ENCODE measurements around the gene NDRG4.

The NDRG4 gene

DNA sequence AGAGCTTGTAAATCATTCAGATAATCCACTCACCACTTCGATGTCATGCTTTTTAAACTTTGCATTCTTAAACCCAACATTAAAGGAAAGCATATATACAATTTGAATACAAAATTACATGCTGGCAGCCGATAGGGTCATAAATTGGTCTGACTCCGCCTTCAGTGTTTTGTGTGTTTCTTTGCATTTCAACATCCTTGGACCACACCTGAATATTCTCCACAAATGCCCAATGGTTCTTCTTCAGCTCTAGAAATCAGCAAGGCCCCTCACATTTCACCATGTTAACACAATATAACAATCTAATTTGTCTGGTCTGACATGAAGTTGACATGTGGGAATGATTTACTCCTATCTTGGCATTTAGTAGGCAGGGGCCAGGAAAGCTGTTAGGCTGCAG, 32.5 kb downstream of the NDRG4 start:
- no peak for DNase-seq (ENCODE audit: low read depth)
- H3K4me3 ChIP-seq (ENCODE audit: low read depth, low read length) = no peak overlapping the region

DNA sequence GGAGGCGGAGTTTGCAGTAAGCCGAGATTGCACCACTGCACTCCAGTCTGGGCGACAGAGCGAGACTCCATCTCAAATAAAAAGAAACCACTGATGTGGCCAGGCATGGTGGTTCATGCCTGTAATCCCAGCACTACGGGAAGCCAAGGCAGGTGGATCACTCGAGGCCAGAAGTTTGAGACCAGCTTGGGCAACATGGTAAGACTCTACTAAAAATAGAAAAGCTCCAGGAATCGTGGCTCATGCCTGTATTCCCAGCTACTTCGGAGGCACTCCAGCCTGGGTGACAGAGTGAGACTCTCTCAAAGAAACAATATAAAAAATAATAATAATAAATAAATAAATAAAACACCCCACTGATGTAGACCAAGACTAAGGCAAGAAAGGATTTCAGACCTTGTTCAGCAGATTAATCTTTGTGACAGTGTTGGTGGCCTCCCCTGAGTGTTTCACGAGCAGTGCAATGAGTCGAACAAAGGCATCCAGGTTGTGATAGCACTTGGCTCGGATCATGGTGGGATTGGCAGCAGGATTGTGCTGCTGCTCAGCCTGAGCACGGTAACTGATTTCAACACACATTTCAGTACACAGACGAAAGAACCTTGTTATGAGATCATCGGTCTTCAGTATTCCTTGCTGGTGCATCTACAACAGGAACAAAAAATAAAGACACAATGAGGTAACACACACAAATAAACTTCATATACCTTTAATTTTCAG, 34.0 kb downstream of the NDRG4 start:
- DNase-seq (ENCODE audit: low read depth) = no peak
- H3K4me3 ChIP-seq (ENCODE audit: low read depth, low read length) = no peak overlapping the region

DNA sequence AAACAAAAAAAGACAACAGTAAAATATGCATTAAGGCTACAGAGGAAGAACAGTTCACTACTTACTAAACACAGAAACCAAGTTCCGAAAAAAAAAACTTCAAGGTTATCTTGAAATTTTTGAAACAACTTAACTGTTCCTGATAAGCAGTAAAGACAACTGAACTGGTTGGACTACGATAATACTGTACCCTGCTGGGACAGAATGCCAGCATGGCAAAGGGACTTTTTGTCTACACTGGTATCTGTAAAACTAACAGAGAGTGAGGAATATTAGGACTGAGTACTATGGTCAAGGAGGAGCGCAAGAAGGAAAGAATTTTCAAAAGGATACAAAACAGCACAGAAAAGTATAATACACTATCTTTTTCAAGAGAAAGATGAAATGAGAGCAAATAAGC, 35.2 kb downstream of the NDRG4 start:
- no peak for DNase-seq (ENCODE audit: low read depth)
- no peak overlapping the region for H3K4me3 ChIP-seq (ENCODE audit: low read depth, low read length)

DNA sequence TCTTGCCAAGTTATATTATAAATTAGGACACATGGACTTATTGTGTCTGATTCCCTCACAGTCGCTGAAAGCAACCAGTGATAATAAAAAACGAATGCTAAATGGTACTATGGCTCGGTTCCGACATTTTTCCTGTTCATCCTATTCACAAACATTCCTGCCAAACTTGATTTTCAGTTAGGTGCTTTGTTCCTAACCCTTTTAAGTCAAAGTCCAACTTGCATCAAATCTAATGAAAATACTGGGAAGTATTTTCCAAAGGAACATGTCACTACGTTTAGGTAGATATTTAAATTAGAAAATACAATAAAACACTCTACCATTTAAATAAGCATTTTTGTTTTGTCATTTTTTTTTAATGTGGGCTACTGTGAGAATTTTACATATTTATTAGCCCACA, 36.3 kb downstream of the NDRG4 start:
- DNase-seq (ENCODE audit: low read depth) = no peak
- H3K4me3 ChIP-seq (ENCODE audit: low read depth, low read length) = no peak overlapping the region

DNA sequence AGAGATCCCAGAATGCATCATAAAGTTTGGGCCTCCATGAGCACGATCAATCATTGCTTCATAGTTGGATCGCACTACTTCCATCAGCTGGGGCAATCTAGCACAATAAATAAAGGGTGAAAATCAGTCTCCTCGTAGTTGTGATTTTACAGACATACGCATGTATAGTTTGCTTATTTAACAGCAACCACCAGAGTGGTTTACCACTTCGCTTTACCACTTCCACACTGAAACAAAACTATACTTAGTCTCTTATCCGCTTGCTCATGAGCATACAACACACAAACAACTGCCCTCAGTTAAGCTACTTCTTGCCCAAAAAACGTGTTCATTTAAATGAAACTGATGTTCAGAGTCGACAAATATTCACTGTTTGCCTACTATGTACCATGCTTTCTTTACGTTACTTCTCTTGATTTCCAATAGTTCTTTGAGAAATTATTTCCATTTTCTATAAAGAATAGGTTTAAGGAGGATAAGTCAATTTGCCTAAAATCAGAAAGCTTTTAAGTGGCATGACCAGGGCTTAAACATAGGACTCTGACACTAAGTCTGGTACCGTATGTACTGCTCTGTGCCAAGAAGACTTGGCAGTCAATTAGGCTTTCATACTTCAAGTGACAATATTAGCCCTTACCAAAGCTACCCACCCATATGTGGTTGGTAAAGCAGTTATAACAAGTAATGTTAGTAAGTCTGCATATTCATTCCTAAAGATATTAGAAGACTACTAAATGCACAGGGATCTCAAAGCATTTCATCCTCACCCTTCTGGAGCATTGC, 37.4 kb downstream of the NDRG4 start:
- no peak for DNase-seq (ENCODE audit: low read depth)
- H3K4me3 ChIP-seq (ENCODE audit: low read depth, low read length) = no peak overlapping the region

DNA sequence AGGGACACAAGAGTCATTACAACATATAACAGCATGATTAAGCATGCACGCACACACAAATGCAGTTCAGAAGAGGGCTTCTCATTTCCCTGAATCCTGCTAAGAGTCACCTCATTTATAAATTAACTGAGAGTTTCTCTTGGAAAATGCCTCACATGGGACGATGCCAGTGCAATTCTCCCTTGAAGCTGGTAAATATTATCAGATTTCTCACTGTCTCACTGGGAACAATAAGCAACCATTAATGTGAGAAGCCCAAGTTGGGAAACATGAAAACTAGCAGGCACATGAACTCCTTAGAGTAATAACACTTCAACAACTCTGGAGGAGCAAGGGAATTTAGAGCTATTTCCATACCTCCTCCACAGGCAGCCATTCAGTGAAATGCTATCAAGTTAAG, 41.8 kb downstream of the NDRG4 start:
- DNase-seq (ENCODE audit: low read depth) = no peak
- H3K4me3 ChIP-seq (ENCODE audit: low read depth, low read length) = no peak overlapping the region

DNA sequence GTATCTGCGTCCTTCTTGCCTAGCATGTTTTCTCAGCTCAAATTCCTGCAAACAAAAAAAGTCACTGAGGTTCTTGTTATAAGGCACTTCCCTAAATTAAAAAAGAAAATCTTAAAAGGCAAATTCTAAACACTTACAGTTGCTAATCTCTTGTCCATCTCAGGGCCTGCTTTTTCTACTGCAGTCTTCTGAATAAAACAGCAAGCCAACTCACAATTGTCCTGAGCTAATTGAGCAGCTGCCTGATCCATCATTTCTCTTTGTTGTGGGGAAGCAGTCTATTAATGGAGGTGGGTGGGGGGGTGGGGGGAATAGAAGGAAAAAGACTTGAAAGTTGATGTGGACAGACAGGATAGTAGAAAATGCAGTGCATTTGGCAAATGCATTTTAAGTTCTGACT, 42.3 kb downstream of the NDRG4 start:
- DNase-seq (ENCODE audit: low read depth) = no peak
- no peak overlapping the region for H3K4me3 ChIP-seq (ENCODE audit: low read depth, low read length)

DNA sequence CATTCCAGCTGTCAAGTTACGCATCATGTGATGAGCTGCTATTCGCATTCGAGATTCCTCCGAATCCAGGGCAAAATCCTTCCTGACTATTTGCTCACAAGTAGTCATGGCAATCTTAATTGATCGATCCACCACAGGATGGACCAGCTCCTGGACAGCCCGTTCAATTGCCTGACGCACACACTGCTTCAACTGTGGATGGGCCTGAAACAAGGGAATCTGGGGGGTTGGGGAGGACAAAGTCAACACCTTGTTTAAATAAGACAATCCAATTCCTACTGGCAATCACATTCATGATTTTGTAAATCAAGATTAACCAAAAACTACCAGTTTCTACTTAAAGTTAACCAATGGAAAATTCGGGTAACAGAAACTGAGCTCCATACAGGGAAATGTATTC, 43.7 kb downstream of the NDRG4 start:
- no peak overlapping the region for H3K4me3 ChIP-seq (ENCODE audit: low read depth, low read length)
- no peak for DNase-seq (ENCODE audit: low read depth)

DNA sequence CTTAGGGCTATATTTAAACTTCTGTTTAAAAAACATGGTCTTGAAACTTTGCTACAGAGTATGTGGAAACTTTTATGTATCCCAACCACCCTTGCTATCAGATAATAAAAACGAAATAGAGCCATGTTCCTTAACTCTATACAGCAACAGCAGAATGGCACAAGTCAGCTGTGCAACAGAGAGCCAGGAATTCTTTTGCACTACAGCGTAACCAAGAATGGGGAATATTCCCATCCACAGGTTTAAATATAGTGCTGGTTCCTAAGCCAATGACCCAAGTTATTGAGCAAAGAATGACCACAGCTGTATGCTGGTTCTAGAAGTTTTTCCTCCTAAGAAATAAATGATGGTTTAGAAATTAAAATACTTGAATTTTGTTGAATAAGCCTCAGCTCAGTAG, 48.4 kb downstream of the NDRG4 start:
- no peak overlapping the region for H3K4me3 ChIP-seq (ENCODE audit: low read depth, low read length)
- DNase-seq (ENCODE audit: low read depth) = no peak

DNA sequence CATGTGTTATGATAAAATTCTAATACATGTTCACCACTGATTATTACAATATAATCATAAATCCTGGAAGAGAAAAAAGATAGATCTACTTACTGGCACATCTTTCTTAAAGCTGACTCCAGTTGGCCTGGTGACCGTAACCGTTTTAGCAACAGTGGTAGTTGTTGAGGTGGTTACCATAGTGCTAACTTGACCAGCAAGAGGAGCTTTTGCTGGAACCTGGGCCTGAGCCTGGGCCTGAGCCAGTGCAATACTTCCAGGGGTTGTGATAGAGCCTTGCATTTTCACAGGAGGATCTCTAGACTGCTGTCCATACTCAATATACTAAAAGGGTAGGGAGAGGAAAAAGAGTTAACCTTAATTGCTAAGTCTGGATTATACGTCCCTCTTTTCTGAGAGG, 51.6 kb downstream of the NDRG4 start:
- no peak for DNase-seq (ENCODE audit: low read depth)
- H3K4me3 ChIP-seq (ENCODE audit: low read depth, low read length) = no peak overlapping the region

DNA sequence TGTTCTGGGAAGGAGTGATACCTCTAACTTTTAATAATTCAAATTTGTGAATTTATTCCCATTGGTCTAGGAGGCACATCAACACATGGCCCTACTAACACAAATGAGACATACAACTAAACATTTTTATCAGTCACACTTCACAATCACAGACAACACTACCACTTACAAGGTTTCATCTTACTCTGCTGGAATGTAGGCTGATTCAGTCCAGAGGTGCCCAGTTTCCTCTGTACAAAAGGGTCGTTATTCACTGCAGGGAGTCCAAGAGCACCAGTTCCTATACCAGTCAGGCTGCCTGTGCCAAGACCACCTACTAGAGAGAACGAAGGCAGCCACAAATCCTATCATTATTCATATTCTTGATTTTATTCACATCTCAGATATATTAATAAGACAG, 56.7 kb downstream of the NDRG4 start:
- DNase-seq (ENCODE audit: low read depth) = no peak

More for the DNA sequence above, 56.7 kb downstream of the NDRG4 start:
- no peak overlapping the region for H3K4me3 ChIP-seq (ENCODE audit: low read depth, low read length)

Measured in skeletal muscle cell (primary cell).